ENCODE results near the gene PCCA.

The PCCA gene

DNA sequence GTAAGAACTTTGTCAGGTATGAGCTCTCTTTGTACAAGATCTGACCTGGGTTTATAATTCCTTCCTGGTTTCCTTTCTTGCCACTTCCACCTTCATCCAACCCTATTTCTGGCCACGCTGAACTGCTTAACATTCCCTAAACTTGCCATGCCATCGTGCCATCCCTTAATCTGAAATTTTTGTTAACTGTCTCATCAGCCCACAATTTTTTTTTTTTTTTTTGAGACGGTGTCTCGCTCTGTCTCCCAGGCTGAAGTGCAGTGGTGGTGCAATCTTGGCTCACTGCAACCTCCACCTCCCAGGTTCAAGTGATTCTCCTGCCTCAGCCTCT lies 355.1 kb downstream of the PCCA start:
- in situ Hi-C loops (cut with MboI; ENCODE audit: low sequenced_read_pairs), result no loop called here

DNA sequence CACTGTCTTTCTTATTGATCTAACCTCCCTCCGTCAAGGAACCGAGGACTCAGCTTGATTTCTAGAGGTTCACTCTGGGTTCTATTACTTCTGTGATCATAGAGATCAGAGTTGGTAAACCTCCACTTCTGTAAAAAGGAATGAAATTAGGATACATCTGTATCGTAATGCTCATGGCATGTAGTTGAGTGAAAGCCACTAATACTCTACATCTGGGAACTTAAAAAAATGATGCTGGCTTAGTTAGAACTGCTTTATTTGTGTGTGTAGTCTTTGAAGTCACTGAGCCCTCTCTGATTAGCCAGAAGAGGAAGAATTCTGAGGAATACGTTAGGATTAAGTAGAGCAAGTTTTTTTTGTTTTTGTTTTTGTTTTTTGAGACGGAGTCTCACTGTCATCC lies 358.9 kb downstream of the PCCA start:
- in situ Hi-C loops (cut with MboI; ENCODE audit: low sequenced_read_pairs), result no loop called here

GRCh38 chr13:100451923-100452322 lies 363.0 kb downstream of the PCCA start:
- in situ Hi-C loops (cut with MboI; ENCODE audit: low sequenced_read_pairs), result no loop called here

- in situ Hi-C loops (cut with MboI; ENCODE audit: low sequenced_read_pairs), result no loop called here
These were observed 366.0 kb downstream of the PCCA start for GRCh38 chr13:100454876-100455275.

DNA sequence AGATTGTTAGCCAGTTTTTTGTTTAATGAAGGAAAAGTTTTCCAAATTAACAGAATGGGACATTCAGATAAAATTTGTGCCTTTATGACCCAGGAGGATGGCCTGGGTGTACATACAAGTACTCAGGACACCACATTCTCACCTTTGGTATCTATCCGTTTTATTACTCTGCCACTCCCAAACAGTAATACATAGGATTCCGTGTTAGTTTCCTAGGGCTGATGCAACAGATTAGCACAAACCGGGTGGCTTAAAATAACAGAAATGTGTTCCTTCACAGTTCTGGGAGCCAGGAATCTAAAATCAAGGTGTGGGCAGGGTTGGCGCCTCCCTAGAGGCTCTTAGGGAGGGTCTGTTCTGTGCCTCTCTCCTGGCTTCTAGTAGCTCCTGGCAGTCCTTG lies 369.8 kb downstream of the PCCA start:
- in situ Hi-C loops (cut with MboI; ENCODE audit: low sequenced_read_pairs), result no loop called here

DNA sequence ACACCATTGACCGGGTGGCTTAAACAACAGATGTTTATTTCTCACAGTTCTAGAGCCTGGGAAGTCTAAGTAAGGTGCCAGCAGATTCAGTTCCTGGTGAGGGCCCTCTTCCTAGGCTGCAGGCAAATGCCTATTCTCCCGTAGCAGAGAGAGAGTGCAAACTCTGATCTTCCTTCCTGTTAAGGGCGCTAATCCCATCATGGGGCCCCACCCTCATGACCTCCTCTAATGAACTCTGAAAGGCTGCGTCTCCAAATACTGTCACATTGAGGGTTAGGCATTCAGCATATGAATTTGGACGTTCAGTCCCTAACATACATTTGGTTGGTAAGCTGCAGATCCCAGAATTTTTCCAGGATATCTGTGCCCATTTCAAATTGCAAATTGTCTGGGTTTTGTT lies 370.9 kb downstream of the PCCA start:
- in situ Hi-C loops (cut with MboI; ENCODE audit: low sequenced_read_pairs), result no loop called here

DNA sequence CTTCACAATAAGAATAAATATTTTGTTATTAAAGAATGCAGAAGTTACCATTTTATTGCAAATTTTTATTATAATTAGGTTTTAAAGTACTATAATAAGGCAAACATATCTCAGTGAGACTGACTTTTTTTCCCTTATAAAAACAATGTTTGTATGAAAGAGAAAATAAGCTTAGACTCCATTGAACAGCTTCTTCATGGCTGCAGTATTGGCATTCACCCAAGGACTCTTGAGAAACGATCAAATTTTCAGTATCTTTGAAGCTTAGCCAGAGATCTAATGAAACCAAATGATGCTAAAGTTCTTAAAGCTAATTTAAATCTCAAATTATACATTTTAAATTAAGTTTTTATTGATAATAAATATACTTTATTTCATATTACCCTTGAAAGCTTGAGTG lies 371.4 kb downstream of the PCCA start:
- in situ Hi-C loops (cut with MboI; ENCODE audit: low sequenced_read_pairs), result no loop called here

- in situ Hi-C loops (cut with MboI; ENCODE audit: low sequenced_read_pairs), result no loop called here
These were observed 371.9 kb downstream of the PCCA start for GRCh38 chr13:100460791-100461190.

DNA sequence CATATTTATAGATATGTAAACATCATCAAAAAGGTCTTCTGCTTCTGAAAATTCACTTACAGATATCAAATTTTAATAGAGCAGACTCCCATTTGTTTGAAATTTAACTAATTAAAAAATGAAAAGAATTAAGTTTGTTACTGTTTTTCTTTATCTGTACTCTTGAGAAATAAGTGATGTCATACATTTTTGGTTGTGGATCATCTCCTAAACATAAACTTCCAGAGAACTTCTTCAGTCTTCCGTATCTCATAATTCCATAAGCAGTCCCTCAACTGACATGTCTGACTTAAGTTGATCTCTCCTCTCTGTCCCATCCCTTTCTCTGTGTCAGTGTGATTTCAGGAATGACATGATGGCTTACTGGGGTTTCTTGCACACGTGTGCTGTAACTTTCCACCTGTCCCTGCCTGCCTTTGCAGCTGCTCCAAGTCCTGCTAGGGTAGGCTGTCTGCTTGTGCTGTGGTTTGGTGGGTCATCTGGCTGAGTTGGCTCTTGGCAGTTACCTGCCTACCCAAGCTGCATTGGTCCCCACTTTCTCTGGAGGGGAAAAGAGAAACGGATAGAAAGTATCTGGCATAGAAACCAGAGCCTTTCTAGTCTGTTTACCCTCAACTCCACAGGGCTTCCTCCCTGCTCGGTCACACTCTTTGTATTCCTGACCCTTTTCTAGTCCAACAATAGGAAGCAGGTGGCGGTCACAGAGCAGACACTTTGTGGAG lies 372.6 kb downstream of the PCCA start:
- in situ Hi-C loops (cut with MboI; ENCODE audit: low sequenced_read_pairs), result no loop called here

- in situ Hi-C loops (cut with MboI; ENCODE audit: low sequenced_read_pairs), result no loop called here
These were observed 375.1 kb downstream of the PCCA start for GRCh38 chr13:100464006-100464405.

DNA sequence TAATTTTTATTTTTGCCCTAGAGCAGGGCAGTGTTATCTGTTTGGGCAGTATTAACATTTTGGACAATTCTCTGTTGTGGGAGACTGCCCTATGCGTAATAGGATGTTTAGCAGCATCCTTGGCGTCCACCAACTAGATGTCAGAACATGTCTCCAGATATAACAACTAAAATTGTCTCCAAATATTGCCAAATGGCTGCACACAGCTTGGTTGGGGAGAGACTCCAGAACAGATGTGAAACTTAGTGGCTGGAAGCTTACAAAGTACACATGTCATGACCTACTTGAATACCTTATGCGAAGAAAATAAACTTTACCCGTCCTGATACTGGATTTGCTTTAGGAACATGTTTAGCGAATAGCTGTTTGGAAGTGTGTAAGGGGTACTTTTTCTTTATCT lies 376.7 kb downstream of the PCCA start:
- in situ Hi-C loops (cut with MboI; ENCODE audit: low sequenced_read_pairs), result no loop called here

GRCh38 chr13:100470866-100471505 lies 382.1 kb downstream of the PCCA start:
- in situ Hi-C loops (cut with MboI; ENCODE audit: low sequenced_read_pairs), result no loop called here

- in situ Hi-C loops (cut with MboI; ENCODE audit: low sequenced_read_pairs), result no loop called here
These were observed 384.2 kb downstream of the PCCA start for GRCh38 chr13:100473087-100473486.

DNA sequence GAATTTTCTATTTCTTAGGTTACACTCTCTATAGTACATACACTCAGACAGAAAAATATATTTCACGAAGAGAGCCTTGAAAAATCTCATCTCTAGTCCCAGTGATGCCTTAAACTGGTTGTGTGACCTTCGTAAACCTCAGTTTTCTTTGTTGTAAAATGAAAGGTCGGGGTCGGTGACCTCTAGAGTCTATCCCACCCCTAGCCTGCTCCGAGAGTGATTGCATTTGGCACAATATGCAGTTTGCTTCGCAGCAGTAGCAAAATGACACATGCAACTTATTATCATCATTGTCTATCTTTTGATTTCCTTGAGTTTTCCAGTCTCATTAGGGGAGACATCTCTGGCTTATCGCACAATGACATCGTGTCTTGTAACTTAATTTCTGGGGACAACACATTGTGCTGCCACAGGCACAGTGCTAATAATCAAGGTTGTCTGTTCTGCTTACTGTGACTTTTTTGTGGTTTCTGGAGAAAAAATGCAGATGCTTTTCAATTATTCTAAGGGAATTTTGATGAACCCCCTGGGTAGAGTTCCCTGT lies 384.7 kb downstream of the PCCA start:
- in situ Hi-C loops (cut with MboI; ENCODE audit: low sequenced_read_pairs), result no loop called here

DNA sequence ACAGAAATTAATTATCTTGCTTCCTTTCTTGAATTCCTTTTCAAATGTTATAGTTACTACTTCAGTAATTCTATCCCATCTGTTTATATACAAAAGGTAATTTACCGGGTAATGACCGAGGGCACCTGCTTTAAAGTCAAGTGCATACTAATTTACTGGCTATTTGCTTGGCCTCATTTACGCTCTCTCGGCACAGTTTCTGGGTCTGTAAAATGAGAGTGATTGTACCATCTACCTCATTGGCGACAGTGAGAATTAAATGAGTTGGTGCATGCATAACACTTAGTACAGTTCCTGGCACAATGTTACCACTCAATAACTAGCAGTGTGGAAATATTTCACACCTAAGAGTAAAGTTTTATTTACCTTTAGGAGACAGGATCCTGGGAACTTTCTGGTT lies 388.1 kb downstream of the PCCA start:
- in situ Hi-C loops (cut with MboI; ENCODE audit: low sequenced_read_pairs), result no loop called here

GRCh38 chr13:100478107-100478809 lies 389.4 kb downstream of the PCCA start:
- in situ Hi-C loops (cut with MboI; ENCODE audit: low sequenced_read_pairs), result no loop called here

- in situ Hi-C loops (cut with MboI; ENCODE audit: low sequenced_read_pairs), result no loop called here
These were observed 391.8 kb downstream of the PCCA start for GRCh38 chr13:100480676-100481075.

DNA sequence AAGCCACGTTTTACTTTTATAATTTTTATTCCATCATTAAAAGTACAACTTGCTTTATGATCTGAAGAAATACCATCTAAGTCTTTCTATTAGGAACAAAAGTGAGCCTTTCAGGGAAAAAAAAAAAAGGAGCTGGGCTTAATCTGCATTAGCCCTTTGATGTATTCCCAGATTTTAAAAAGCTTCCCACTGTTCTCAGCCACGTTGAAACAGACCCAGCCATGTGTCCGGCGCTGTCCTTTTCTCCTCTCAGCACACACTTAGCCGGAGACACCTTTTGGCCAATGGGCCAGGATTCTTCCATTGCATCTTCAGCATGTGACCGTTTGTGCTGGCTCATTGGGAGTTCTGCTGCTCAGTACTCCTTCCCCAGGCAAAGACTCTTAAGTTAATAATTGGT lies 394.2 kb downstream of the PCCA start:
- in situ Hi-C loops (cut with MboI; ENCODE audit: low sequenced_read_pairs), result no loop called here

DNA sequence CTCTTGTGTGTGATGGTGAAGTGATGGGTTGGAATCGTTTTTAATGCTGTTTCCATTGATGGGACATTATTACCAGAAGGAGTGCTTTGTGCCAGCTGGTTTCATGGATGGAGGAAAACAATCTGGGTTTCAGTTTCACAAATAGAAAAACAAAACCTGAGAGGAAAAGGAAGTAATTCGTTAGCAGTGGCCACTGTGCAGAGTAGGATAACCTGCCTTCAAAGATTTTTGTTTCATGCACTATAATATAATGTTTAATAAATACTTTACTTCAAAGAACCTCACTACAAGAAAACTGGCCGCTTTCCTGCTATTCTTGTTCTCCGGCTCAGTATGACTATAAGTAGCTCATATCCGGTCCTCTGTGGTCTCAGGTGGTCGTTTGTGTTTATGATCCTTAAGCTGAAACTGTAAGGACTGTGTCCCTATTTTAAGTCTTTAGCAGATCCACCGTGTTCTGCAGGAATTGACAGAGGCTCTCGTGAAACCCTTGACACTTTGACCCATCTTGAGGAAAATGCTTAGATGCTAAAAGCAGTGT lies 395.0 kb downstream of the PCCA start:
- in situ Hi-C loops (cut with MboI; ENCODE audit: low sequenced_read_pairs), result no loop called here

DNA sequence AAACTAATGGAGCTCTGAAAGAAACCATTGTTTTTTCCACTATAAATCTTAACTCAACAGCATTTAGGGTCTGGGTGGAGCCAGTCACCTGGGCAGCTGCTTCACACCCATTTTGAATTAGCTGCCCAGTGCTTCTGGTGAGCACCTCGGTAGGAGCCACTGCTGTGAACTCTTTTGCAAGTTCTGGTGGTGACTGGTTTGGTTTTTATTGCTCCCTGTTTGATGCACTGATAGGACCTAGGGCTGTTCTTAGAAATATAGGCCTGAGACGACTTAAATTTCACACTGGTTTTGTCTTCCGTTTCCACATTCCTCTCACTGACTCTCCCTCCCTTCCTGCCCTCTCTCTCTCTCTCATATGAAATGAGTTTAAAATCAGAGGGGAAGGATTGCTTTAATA lies 395.8 kb downstream of the PCCA start:
- in situ Hi-C loops (cut with MboI; ENCODE audit: low sequenced_read_pairs), result no loop called here

DNA sequence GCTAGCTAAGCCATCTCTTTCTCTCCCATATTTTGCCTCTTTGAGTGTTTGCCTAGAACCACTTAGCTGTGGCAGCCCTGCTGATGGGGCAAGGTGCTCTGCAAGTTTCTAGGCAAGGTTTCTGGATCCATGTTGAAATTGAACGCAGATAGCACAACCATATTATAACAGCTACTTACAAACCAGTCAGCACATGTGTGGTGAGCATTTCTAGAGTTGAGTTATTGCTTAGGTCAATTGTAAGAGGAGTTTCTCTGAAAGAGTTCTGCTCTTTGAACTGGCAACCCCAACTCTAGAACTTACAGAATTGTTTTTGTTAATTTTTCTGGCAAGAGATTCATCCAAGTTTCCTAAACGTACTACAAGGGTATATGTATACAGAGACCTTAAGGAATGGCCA lies 396.4 kb downstream of the PCCA start:
- in situ Hi-C loops (cut with MboI; ENCODE audit: low sequenced_read_pairs), result no loop called here

- in situ Hi-C loops (cut with MboI; ENCODE audit: low sequenced_read_pairs), result no loop called here
These were observed 401.8 kb downstream of the PCCA start for GRCh38 chr13:100490692-100491091.
